Thyroid gland (tissue), 4 donors: ENCODE data around the gene SCAPER.

Source experiments
- POLR2A ChIP-seq, 2 donors: fragments of 450-650 bp; IDR thresholded peaks; one replicate each; pipeline ENCODE4 v1.6.1; 2017; ENCODE audit warnings: antibody characterized with exemption in 2 of 2, mild to moderate bottlenecking in 2 of 2, moderate library complexity in 1 of 2
- TF ChIP-seq, protein P1 (sequence below), 6 experiments: fragments of 200-600 bp in 3 of 6; fragments of 450-650 bp in 3 of 6; sonication (generic) in 3 of 6; IDR thresholded peaks; one replicate each; pipeline ENCODE4 v1.5.1; 2016 to 2019; ENCODE audit warnings: antibody characterized with exemption in 6 of 6, mild to moderate bottlenecking in 2 of 6, inconsistent platforms in 1 of 6, moderate library complexity in 1 of 6

- TF ChIP-seq, protein P1, sequence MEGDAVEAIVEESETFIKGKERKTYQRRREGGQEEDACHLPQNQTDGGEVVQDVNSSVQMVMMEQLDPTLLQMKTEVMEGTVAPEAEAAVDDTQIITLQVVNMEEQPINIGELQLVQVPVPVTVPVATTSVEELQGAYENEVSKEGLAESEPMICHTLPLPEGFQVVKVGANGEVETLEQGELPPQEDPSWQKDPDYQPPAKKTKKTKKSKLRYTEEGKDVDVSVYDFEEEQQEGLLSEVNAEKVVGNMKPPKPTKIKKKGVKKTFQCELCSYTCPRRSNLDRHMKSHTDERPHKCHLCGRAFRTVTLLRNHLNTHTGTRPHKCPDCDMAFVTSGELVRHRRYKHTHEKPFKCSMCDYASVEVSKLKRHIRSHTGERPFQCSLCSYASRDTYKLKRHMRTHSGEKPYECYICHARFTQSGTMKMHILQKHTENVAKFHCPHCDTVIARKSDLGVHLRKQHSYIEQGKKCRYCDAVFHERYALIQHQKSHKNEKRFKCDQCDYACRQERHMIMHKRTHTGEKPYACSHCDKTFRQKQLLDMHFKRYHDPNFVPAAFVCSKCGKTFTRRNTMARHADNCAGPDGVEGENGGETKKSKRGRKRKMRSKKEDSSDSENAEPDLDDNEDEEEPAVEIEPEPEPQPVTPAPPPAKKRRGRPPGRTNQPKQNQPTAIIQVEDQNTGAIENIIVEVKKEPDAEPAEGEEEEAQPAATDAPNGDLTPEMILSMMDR (IDR thresholded peaks at IDR 0.05) = no peak
- TF ChIP-seq POLR2A (IDR thresholded peaks at IDR 0.05) = no peak
These were observed 349.9 kb downstream of the SCAPER start for GRCh38 chr15:76555247-76555646.
